ENCODE measurements around the gene NAT9. TPM values are rescaled to one million over a fixed set of nuclear protein-coding genes. Genes with fewer than 3 reads are reported as not detected.

Gene NAT9
- total and polyA plus RNA-seq, 2 donors = 20.7 to 33.3 TPM

DNA sequence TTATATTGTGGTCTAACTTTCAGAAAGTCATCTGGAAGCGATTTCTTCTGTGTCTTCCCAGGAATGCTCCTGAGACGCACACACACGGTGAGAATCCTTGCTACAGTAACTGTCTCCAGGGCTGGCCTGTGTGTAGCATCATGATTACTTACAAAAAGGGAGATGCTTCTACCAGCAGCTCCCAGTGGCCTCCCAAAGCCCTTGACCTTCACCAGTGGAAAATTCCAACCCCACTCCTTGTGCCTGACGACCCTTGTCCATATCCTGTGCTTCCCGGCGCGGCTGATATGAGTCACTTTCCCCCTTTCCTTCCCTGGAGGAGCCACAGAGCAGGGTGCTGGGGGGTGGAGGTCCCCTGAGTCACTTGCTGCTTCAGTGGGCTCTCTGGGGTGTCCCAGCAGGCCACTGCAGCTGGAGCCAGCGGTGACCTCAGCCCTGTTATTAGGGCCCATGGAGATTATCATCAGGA, 22.1 kb upstream of the NAT9 start:
- H3K4me3 ChIP-seq (ENCODE audit: low read depth, low read length) = no peak overlapping the region
- H3K4me1 ChIP-seq (ENCODE audit: insufficient read depth) = no peaks in the 10 kb centered on the region
- no peak overlapping the region for H3K27ac ChIP-seq (ENCODE audit: low read depth)
- peaks cover 4% of the 10 kb centered on the region for H3K36me3 ChIP-seq (ENCODE audit: insufficient read depth)
- no peak for DNase-seq (ENCODE audit: extremely low spot score)
- WGBS = 77% methylated on average over 8 of the region's 8 CpGs

DNA sequence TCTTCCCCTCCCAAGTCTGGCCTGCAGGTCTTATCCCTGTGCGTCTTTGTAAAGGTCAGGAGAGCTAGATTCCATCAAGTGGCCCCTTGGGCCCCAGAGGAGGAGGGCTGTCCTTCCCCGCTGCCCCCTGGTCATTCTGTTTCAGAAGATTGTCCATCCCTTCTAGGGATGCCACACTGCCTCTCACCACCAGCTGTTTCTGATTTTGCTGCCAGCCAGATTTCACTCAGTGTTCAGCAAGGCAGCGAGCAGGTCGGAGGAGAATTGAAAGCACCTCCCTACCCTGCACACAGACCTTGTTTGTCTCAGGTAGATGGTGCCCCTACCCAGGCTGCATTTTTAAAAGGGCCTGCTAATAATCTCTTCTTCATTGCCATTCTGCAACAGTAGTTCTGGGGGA, 21.7 kb upstream of the NAT9 start:
- 91% methylated on average over 4 of the region's 4 CpGs for WGBS
- Histone ChIP-seq H3K4me1 (ENCODE audit: insufficient read depth) (no peaks in the 10 kb centered on the region), H3K36me3 (ENCODE audit: insufficient read depth) (peaks cover 4% of the 10 kb centered on the region), H3K4me3 (ENCODE audit: low read depth, low read length) (no peak overlapping the region), H3K27ac (ENCODE audit: low read depth) (no peak overlapping the region)
- no peak for DNase-seq (ENCODE audit: extremely low spot score)

DNA sequence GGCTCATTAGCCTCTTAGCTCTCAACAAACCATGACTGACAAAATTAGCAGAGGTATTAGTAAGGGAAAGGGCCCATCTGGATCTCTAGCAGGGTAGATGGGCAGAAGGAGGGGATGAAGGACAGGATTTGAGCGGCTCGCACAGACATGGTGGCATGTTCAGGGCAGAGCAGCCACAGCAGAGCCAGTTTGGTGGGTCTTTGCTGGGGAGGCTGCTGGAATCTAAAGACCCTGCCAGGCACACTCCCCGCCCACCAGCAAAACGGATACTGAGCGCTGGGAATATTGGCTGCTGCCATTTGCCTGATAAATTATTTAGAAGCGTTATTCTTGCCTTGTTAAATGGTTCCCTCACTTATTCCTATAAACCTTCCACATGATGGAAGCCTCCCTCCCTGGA, 20.7 kb upstream of the NAT9 start:
- H3K36me3 ChIP-seq (ENCODE audit: insufficient read depth) = peaks cover 4% of the 10 kb centered on the region
- H3K27ac ChIP-seq (ENCODE audit: low read depth) = no peak overlapping the region
- WGBS = 91% methylated on average over 6 of the region's 6 CpGs
- no peak for DNase-seq (ENCODE audit: extremely low spot score)
- no peaks in the 10 kb centered on the region for H3K4me1 ChIP-seq (ENCODE audit: insufficient read depth)
- H3K4me3 ChIP-seq (ENCODE audit: low read depth, low read length) = no peak overlapping the region

DNA sequence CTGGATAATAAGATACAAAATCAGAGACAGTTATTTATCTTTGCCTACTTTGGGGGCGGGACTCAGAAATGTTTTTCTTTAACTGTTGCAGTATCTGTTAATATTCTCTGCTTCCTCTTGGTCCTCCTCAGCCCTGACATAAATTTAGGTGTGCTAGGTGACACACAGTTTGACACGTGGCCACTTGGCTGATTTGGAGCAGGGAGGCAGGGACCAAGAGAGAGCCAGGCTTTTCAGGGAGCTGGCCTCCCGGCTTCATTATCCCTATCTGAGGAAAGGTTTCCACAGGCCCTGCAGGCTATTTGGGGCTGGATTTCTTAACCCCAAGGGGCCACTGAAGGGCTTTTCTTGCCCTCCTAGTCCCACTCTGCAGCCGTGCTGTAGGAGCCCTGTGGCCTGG, 20.1 kb upstream of the NAT9 start:
- H3K36me3 ChIP-seq (ENCODE audit: insufficient read depth) = peaks cover 4% of the 10 kb centered on the region
- H3K4me3 ChIP-seq (ENCODE audit: low read depth, low read length) = no peak overlapping the region
- 86% methylated on average over 4 of the region's 4 CpGs for WGBS
- DNase-seq (ENCODE audit: extremely low spot score) = no peak
- no peak overlapping the region for H3K27ac ChIP-seq (ENCODE audit: low read depth)
- no peaks in the 10 kb centered on the region for H3K4me1 ChIP-seq (ENCODE audit: insufficient read depth)

DNA sequence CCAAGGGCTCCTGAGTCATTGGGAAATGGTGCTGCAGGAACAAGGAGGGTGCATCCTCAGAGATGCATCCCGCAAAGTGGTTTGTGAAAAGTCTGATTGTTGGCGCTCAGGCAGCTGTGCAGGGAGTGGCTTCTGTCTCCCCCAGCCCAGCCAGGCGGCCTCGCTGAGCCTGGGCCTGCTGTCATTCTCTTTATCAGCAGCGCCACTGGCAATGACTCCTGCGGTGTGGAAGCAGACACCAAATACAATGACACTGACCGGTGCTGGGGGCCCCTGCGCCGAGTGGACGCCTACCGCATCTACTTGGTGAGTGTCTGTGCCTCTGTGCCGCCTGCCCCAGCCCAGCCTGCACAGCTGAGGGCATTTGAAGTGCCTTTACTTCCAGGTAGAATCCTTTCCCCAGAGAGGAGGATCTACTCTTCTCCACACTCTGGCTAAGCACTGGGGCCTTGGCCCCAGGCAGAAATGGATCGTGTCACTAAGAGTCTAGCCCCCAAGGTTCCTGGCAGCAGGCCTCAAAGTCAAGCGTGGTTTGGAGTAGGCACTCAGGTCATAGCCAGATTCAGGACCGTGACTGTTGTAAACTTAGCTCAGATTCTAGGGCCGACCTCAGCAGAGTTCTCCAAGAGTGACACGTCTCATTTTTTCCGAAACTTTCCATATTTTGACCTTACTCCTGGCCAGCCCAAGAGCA, 19.3 kb upstream of the NAT9 start:
- 91% methylated on average over 18 of the region's 18 CpGs for WGBS
- Histone ChIP-seq H3K4me1 (ENCODE audit: insufficient read depth) (no peaks in the 10 kb centered on the region), H3K4me3 (ENCODE audit: low read depth, low read length) (no peak overlapping the region), H3K36me3 (ENCODE audit: insufficient read depth) (peaks cover 4% of the 10 kb centered on the region), H3K27ac (ENCODE audit: low read depth) (no peak overlapping the region)
- DNase-seq (ENCODE audit: extremely low spot score) = no peak

DNA sequence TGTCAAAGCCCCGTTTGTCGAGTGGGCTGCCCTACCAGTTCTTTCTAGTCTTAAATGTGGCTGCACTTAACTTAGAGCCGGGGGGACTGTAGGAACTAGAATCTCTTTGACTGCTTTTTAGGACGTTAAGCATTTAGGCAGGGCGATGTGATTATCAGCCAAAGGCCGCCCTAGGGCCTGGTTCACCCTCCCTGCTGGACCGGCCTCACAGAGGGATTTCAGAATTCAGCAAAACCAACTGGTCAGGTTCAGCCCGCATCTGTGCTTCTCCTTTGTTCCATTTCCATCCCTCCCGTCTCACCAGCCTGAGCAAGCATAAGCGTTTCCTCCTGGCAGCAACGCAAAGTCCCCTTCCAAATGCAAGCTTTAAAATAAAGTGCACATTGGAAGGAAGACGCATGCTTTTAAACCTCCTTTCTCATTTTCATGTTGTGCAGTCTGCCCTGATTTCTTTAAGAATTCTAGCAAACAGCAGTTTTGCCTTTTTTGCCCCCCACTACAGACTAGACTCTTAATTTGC, 16.5 kb upstream of the NAT9 start:
- Histone ChIP-seq H3K27ac (ENCODE audit: low read depth) (no peak overlapping the region), H3K36me3 (ENCODE audit: insufficient read depth) (peaks cover 4% of the 10 kb centered on the region), H3K4me1 (ENCODE audit: insufficient read depth) (no peaks in the 10 kb centered on the region), H3K4me3 (ENCODE audit: low read depth, low read length) (no peak overlapping the region)
- 97% methylated on average over 12 of the region's 12 CpGs for WGBS
- DNase-seq (ENCODE audit: extremely low spot score) = no peak

DNA sequence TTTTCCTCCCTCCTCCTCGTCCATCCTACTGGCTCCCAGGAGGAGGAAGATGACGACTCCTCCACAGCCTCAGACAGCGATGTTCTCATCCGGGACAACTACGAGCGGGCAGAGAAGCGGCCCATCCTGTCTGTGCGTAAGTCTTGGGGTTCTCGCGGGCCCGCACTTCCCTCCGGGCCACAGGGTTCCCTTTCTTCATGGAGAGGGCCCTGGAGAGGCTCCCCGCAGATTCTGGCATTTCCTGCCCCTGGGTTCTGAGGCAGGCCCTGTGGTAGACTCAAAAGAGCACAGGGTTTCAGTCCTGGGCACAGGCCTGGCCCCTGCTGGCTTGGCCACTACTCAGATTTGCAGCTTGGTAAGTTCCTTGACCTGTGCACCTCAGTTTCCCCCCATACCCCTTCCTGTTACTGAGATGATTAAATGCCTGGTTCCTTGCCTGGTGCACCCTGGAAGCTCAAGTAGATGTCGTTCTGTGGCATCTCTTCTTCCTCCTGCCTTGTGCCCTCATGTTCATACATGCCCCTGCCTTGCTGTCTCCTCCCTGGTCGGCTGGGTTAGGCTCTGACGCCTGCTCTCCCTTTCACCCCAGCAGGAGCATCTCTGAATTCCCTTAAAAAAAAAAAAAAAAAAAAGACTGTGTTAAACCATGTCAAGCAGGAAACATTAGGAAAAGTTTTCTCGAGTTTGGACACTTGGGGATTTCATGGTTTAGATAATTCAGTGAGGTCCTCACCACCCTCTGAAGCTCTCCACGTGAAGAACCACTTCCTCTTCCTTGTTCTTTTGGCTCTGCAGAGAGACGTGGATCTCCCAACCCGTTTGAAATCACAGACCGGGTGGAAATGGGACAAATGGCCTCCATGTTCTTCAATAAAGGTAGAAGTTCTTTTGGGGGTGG, 14.3 kb upstream of the NAT9 start:
- no peak overlapping the region for H3K4me3 ChIP-seq (ENCODE audit: low read depth, low read length)
- 84% methylated on average over 21 of the region's 21 CpGs for WGBS

DNA sequence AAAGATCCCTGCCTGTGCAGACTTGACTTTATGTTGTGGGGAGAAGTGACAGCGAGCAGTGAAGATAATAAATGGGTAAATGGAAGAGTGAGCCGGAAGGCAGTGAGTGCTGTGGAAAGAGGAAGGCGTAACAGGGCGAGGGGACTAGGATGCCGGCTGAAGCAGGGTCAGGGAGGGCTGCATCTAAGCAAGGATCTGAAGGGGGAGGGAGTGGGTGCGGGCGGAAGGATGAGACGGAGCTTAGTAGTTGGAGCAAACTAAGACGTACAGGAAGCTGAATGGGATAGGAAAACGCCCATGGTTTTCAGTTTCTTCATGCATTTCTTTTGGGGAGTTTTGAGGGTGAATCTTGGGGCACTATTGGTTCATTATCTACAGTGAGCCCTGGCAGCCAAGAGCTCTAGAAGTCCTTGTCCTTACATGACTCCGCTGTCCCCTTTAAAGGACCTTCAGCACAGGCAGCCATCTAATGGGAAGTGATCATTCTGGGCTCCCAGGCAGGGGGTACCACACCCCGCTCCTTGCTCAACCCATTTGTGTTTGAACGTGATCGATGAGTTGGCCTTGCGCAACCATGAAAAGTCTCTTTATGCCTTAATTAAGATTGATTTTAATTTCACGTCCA, 10.4 kb upstream of the NAT9 start:
- no peak overlapping the region for H3K4me3 ChIP-seq (ENCODE audit: low read depth, low read length)
- no peaks in the 10 kb centered on the region for H3K36me3 ChIP-seq (ENCODE audit: insufficient read depth)
- no peak for DNase-seq (ENCODE audit: extremely low spot score)
- H3K4me1 ChIP-seq (ENCODE audit: insufficient read depth) = no peaks in the 10 kb centered on the region
- 81% methylated on average over 16 of the region's 16 CpGs for WGBS
- no peak overlapping the region for H3K27ac ChIP-seq (ENCODE audit: low read depth)

More for the DNA sequence above, 14.3 kb upstream of the NAT9 start:
- Histone ChIP-seq H3K27ac (ENCODE audit: low read depth) (no peak overlapping the region), H3K4me1 (ENCODE audit: insufficient read depth) (no peaks in the 10 kb centered on the region), H3K36me3 (ENCODE audit: insufficient read depth) (peaks cover under 1% of the 10 kb centered on the region)
- DNase-seq (ENCODE audit: extremely low spot score) = no peak

DNA sequence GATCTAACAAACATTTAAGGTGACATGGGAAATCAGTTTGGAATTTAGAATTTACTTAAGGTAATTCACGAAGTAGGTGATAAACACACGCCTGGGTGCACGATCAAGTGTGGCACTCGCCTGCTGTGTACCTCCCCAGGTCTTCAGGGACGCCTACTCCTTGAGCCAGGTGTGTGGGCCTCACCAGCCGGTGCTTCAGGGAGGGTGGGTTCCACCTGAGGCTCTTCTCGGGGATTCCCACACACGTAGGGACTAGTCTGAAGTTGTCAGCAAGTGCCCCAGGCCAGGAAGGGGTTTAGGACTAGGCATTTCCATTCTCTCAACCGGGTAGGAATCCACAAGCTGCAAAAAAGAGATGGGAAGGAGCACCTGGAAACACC, 9.8 kb upstream of the NAT9 start:
- WGBS = 84% methylated on average over 9 of the region's 9 CpGs
- DNase-seq (ENCODE audit: extremely low spot score) = no peak
- H3K36me3 ChIP-seq (ENCODE audit: insufficient read depth) = no peaks in the 10 kb centered on the region

DNA sequence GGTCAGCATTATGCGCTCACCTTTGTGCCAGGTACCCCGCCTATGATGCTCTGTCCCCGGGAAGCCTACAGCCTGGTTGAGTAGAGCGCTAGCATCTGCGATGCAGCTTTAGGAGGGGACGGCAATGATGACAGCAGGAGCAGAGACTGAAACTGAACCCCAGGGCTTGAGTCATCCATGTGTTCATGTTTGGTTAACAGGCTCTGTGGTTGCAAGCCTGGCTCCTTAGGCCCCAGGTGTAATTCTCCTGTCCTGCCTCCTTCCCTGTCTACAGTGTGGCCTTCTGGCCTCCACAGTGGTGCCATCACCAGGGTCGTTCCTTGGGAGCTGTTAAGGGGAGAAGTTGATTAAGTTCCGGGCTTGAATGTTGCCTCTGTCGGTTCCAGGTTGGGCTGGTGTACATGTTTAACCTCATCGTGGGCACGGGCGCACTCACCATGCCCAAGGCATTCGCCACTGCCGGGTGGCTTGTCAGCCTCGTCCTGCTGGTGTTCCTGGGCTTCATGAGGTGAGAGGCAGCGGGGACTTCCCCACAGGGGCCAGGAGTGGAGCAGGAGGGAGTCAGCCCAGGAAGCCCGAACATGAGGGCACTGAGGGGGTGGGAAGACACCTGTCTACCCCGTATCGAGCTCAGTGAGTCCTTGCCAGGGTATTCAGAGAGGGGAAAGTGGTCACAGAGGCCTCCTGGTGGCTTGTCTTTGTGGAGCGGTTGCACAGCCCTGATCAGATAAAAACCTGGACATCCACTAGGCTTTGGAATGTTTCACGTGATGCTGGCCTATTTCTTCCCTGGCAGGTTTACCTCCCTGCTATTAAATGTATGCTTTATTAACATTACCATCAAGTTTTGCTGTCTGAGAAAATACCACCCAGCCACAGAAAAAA, 9.2 kb upstream of the NAT9 start:
- no peak for DNase-seq (ENCODE audit: extremely low spot score)
- H3K27ac ChIP-seq (ENCODE audit: low read depth) = no peak overlapping the region
- WGBS = 85% methylated on average over 21 of the region's 21 CpGs
- H3K36me3 ChIP-seq (ENCODE audit: insufficient read depth) = no peaks in the 10 kb centered on the region
- H3K4me1 ChIP-seq (ENCODE audit: insufficient read depth) = no peaks in the 10 kb centered on the region
- H3K4me3 ChIP-seq (ENCODE audit: low read depth, low read length) = no peak overlapping the region

More for the DNA sequence above, 9.8 kb upstream of the NAT9 start:
- Histone ChIP-seq H3K27ac (ENCODE audit: low read depth) (no peak overlapping the region), H3K4me1 (ENCODE audit: insufficient read depth) (no peaks in the 10 kb centered on the region), H3K4me3 (ENCODE audit: low read depth, low read length) (no peak overlapping the region)

DNA sequence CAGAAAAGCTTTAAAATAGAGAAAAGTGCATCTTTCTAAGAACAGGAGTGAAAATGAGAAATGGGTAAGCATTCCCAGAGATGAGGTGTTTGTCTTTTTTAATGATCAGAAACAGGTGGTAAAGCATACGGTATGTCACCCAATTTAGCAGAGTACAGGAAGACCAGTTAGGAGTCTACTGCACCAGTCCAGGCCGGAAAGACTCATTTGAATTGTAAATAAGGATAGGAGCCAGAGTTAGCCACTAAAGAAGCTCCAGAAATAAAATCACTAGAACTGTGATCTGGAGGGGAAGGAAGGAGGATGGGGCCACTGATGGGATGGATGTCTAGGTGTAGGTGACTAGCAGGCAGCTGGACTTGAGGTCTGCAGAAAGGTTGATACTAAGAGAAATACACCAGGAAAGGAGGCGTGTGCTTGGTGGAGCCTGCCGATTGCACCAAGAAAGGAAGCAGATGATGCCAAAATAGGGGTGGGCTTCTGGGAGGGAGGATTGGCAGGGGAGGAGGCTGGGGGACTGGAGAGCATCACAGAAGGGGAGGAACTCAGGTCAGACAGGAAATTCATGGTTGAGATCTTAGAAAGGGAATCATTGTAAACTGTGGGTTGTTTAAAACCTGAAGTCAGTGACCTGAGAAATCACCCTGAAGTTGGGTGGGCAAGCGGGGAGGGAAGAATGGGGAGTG, 8.1 kb upstream of the NAT9 start:
- no peaks in the 10 kb centered on the region for H3K4me1 ChIP-seq (ENCODE audit: insufficient read depth)
- no peak for DNase-seq (ENCODE audit: extremely low spot score)
- H3K36me3 ChIP-seq (ENCODE audit: insufficient read depth) = no peaks in the 10 kb centered on the region
- no peak overlapping the region for H3K4me3 ChIP-seq (ENCODE audit: low read depth, low read length)
- WGBS = 84% methylated on average over 5 of the region's 5 CpGs
- H3K27ac ChIP-seq (ENCODE audit: low read depth) = no peak overlapping the region

DNA sequence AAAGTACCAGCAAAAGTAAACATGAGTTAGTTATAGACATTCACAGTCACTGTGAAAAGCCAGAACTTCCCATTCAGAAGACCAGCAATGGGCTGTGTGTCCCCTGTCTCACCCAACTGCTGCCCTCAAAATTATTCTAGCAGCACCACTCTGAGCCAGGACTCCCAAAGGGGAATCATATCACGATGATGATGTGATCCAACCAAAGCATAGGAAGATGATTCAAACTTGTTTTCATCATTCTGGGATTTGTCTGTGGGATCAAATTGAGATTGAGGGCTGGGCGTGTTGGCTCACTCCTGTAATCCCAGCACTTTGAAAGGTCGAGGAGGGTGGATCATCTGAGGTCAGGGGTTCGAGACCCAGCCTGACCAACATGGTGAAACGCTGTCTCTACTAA, 6.4 kb upstream of the NAT9 start:
- Histone ChIP-seq H3K36me3 (ENCODE audit: insufficient read depth) (no peaks in the 10 kb centered on the region), H3K4me3 (ENCODE audit: low read depth, low read length) (no peak overlapping the region), H3K27ac (ENCODE audit: low read depth) (no peak overlapping the region), H3K4me1 (ENCODE audit: insufficient read depth) (no peaks in the 10 kb centered on the region)
- WGBS = 92% methylated on average over 5 of the region's 5 CpGs
- DNase-seq (ENCODE audit: extremely low spot score) = no peak
